NCI-H128 (cell line): ENCODE results near the gene PTN.
"Not testable (repeated sequence)": the region's sequence is repeated elsewhere in the genome, so short reads cannot be mapped to it uniquely, and the experiment has no call there.

Experiments used
- DNase-seq: peaks from one replicate; lab custom pipeline; 2025; ENCODE audit not compliant: unreplicated experiment; lab: John Stamatoyannopoulos, UW

Gene PTN

DNA sequence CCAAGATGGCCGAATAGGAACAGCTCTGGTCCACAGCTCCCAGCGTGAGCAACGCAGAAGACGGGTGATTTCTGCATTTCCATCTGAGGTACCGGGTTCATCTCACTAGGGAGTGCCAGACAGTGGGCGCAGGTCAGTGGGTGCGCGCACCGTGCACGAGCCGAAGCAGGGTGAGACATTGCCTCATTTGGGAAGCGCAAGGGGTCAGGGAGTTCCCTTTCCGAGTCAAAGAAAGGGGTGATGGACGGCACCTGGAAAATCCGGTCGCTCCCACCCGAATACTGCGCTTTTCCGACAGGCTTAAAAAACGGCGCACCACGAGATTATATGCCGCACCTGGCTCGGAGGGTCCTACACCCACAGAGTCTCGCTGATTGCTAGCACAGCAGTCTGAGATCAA is 161.9 kb downstream of the PTN start:
- DNase-seq: not testable (repeated sequence)
